Measurements from ENCODE around the gene GP1BB.

DNA sequence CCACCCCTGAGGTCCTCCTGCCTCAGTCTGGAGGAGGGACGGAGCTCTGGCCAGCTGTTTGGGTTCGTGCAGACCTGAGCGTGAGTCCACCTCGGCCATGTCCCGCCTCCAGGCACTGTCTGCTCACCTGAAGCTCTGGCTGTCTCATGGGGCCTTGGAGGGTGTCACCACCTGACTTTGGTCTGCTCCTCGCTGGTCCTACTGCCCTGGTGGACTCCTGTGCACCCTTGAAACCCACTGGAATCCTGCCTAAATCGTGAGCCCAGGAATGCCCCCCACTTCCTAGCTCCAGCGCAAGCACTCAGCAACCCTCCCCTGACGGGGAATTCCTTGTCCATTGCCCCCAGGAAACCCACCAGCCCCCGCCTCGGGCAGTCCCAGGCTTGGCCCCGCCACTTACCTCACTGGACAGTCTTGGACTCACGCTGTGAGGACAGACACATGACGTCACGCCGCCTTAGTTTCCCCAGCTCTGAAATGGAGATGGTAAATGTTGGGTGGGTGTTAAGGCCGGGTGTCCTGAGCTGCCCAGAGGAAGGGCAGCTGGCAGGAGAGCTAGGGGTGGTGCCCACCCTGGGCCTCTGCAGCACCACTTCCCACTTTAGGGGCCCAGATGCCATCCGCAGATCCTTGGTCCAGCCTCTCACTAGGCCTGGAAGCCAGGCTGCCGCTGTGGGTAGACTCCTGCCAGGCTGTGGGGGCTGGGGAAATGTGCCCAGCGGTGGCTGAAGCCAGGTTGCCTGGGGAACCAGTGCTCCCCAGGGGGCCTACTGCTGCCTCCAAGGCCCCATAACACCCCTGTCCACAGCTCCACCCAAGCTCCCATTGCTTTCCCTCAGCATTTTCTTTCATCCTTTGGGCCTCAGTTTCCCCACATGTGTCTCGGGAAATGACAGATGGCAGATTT lies 19.1 kb downstream of the GP1BB start:
- TF ChIP-seq POLR2A (IDR thresholded peaks at IDR 0.05; ENCODE audit: low read length) (no peak), GATA1 (IDR thresholded peaks at IDR 0.05; ENCODE audit: low read depth, low read length) (no peak)
